Suprapubic skin (tissue), 4 donors: ENCODE measurements around the gene PCNX2. TPM values are rescaled to one million over a fixed set of nuclear protein-coding genes. Genes with fewer than 3 reads are reported as not detected.

Experiments used
- DNase-seq, 2 donors: peaks; one replicate each; pipeline ENCODE4 v3.0.0-alpha.2; 2019; ENCODE audit warnings: low spot score in 2 of 2
- H3K27ac ChIP-seq: fragments of 200-600 bp; sonication (generic); one replicate; pipeline ENCODE4 v1.5.1; 2019
- H3K27me3 ChIP-seq: fragments of 200-600 bp; sonication (generic); one replicate; pipeline ENCODE4 v1.5.1; 2019
- H3K36me3 ChIP-seq: fragments of 200-600 bp; sonication (generic); one replicate; pipeline ENCODE4 v1.5.1; 2019
- H3K4me1 ChIP-seq: fragments of 200-600 bp; sonication (generic); one replicate; pipeline ENCODE4 v1.5.1; 2019
- H3K4me3 ChIP-seq: fragments of 200-600 bp; sonication (generic); one replicate; pipeline ENCODE4 v1.5.1; 2019; ENCODE audit warnings: mild to moderate bottlenecking
- H3K9me3 ChIP-seq: fragments of 200-600 bp; sonication (generic); one replicate; pipeline ENCODE4 v1.5.1; 2019
- CTCF ChIP-seq, 2 donors: fragments of 200-600 bp in 1 of 2; fragments of 450-650 bp in 1 of 2; sonication (generic) in 1 of 2; IDR thresholded peaks; one replicate each; pipeline ENCODE4 v1.5.1; 2016 to 2019; ENCODE audit warnings: antibody characterized with exemption in 2 of 2, mild to moderate bottlenecking in 1 of 2, moderate library complexity in 1 of 2
- EP300 ChIP-seq: sonication (generic); formaldehyde crosslinking; IDR thresholded peaks from one replicate; pipeline ENCODE4 v1.6.1; 2017; ENCODE audit warnings: antibody characterized with exemption
- POLR2A ChIP-seq, 2 donors: fragments of 450-650 bp; IDR thresholded peaks; one replicate each; pipeline ENCODE4 v1.6.1; 2017; ENCODE audit warnings: antibody characterized with exemption in 2 of 2, mild to moderate bottlenecking in 2 of 2, moderate library complexity in 2 of 2
- POLR2AphosphoS5 ChIP-seq, 3 donors: sonication (generic); formaldehyde crosslinking; IDR thresholded peaks; one replicate each; pipeline ENCODE4 v1.6.1; 2017; ENCODE audit warnings: antibody characterized with exemption in 3 of 3
- WGBS: methylation state at CpG from one replicate; pipeline ENCODE4 v1.1.5; 2018; 5-methylcytosine and 5-hydroxymethylcytosine counted together
- total RNA-seq, 4 donors: library from RNA; depleted of rRNA; stranded (reverse); fragments of >200 nt; gene quantifications; one replicate each; pipeline ENCODE4 v1.1.0, GENCODE V29; 2016

The PCNX2 gene
- total RNA-seq, 4 donors from 2014 or later: 8.9 to 21.4 (median 14.3) TPM

- DNase-seq: peak in 1 of 2 donors; percentile 26
- no peaks in the 10 kb centered on the region for H3K9me3 ChIP-seq
- WGBS: 91% methylated on average over 11 of the region's 11 CpGs
These were observed 308.3 kb downstream of the PCNX2 start for GRCh38 chr1:232987046-232987773.

GRCh38 chr1:232986527-232986922 is 309.0 kb downstream of the PCNX2 start:
- TF ChIP-seq EP300 (no peak), POLR2A (IDR thresholded peaks at IDR 0.05) (no peak), CTCF (IDR thresholded peaks at IDR 0.05) (no peak), POLR2AphosphoS5 (IDR thresholded peaks at IDR 0.05) (no peak)
- Histone ChIP-seq H3K27me3 (no peaks in the 10 kb centered on the region), H3K4me3 (no peak overlapping the region), H3K27ac (no peak overlapping the region), H3K9me3 (no peaks in the 10 kb centered on the region), H3K4me1 (peaks cover 5% of the 10 kb centered on the region), H3K36me3 (peaks cover 14% of the 10 kb centered on the region)
- 93% methylated on average over 3 of the region's 5 CpGs for WGBS
- peak in 1 of 2 donors; percentile 54 for DNase-seq

More at GRCh38 chr1:232987046-232987773, 308.3 kb downstream of the PCNX2 start:
- Histone ChIP-seq H3K4me1 (peaks cover 5% of the 10 kb centered on the region), H3K27ac (no peak overlapping the region), H3K27me3 (no peaks in the 10 kb centered on the region), H3K4me3 (no peak overlapping the region), H3K36me3 (peaks cover 14% of the 10 kb centered on the region)
- TF ChIP-seq EP300: no peak
- TF ChIP-seq CTCF (IDR thresholded peaks at IDR 0.05): no peak
- TF ChIP-seq POLR2A (IDR thresholded peaks at IDR 0.05): no peak
- no peak for TF ChIP-seq POLR2AphosphoS5 (IDR thresholded peaks at IDR 0.05)

- H3K4me3 ChIP-seq: no peak overlapping the region
- peaks cover 8% of the 10 kb centered on the region for H3K4me1 ChIP-seq
- no peaks in the 10 kb centered on the region for H3K27me3 ChIP-seq
- H3K27ac ChIP-seq: no peak overlapping the region
- H3K36me3 ChIP-seq: peaks cover 14% of the 10 kb centered on the region
- H3K9me3 ChIP-seq: no peaks in the 10 kb centered on the region
- no peak for TF ChIP-seq POLR2AphosphoS5 (IDR thresholded peaks at IDR 0.05)
- no peak for TF ChIP-seq CTCF (IDR thresholded peaks at IDR 0.05)
- TF ChIP-seq EP300: no peak
- TF ChIP-seq POLR2A (IDR thresholded peaks at IDR 0.05): no peak
- peak in 1 of 2 donors; percentile 66 for DNase-seq
- WGBS: 92% methylated on average over 25 of the region's 31 CpGs
These were observed 309.5 kb downstream of the PCNX2 start for GRCh38 chr1:232985882-232986526.

GRCh38 chr1:232984577-232985425 is 310.7 kb downstream of the PCNX2 start:
- WGBS: 94% methylated on average over 10 of the region's 10 CpGs
- Histone ChIP-seq H3K4me3 (no peak overlapping the region), H3K27ac (no peak overlapping the region), H3K4me1 (peaks cover 12% of the 10 kb centered on the region), H3K27me3 (no peaks in the 10 kb centered on the region), H3K36me3 (peaks cover 10% of the 10 kb centered on the region), H3K9me3 (no peaks in the 10 kb centered on the region)
- TF ChIP-seq CTCF (IDR thresholded peaks at IDR 0.05): no peak
- no peak for TF ChIP-seq POLR2AphosphoS5 (IDR thresholded peaks at IDR 0.05)
- no peak for TF ChIP-seq POLR2A (IDR thresholded peaks at IDR 0.05)
- TF ChIP-seq EP300: no peak
- DNase-seq: peak in 1 of 2 donors; percentile 61
